H1 (cell line): ENCODE results near the gene CORT. TPM values are rescaled to one million over a fixed set of nuclear protein-coding genes. Genes with fewer than 3 reads are reported as not detected.

ENCODE experiments used
- CTCF ChIA-PET: fragments of 300-600 bp; sonication (Branson Sonifier 250); formaldehyde crosslinking; loops from one replicate; lab custom pipeline; 2021; ENCODE audit not compliant: partially characterized antibody; lab: Charles Lee
- POLR2A ChIA-PET: fragments of 300-600 bp; sonication (Branson Sonifier 250); formaldehyde crosslinking; loops from one replicate; lab custom pipeline; 2021; ENCODE audit warnings: inconsistent platforms; ENCODE audit not compliant: partially characterized antibody; lab: Charles Lee
- DNase-seq, 2 experiments: peaks; one replicate each; pipeline versions ENCODE4 v3.0.0 to v3.0.0-alpha.2; 2010 to 2022; ENCODE audit warnings: low spot score in 2 of 2, low read depth in 1 of 2, mixed read lengths in 1 of 2
- FAIRE-seq: peaks from 2 replicates; lab custom pipeline; 2011; peaks lifted over from hg19 to GRCh38; lab: Jason Lieb, UNC
- H2AFZ ChIP-seq: 2 replicates; pipeline ENCODE4 v1.8.1; 2012; ENCODE audit warnings: low read length, inconsistent platforms
- H2AK5ac ChIP-seq: 2 replicates; pipeline ENCODE4 v1.6.1; 2013; ENCODE audit warnings: low read depth, low read length
- H2BK120ac ChIP-seq: replicated peaks from 2 replicates; pipeline ENCODE3; 2013; ENCODE audit warnings: low read depth, low read length, inconsistent platforms
- H2BK12ac ChIP-seq: 2 replicates; pipeline ENCODE4 v1.6.1; 2013; ENCODE audit warnings: low read depth, low read length
- H2BK15ac ChIP-seq: 2 replicates; pipeline ENCODE4 v1.6.1; 2013; ENCODE audit warnings: low read length
- H2BK20ac ChIP-seq: 2 replicates; pipeline ENCODE4 v1.6.1; 2013; ENCODE audit warnings: low read length
- H2BK5ac ChIP-seq: 2 replicates; pipeline ENCODE4 v1.6.1; 2013; ENCODE audit warnings: low read depth, low read length
- H3K14ac ChIP-seq: 2 replicates; pipeline ENCODE4 v1.6.1; 2013; ENCODE audit warnings: inconsistent platforms; ENCODE audit not compliant: insufficient read length
- H3K18ac ChIP-seq: 2 replicates; pipeline ENCODE4 v1.6.1; 2013; ENCODE audit warnings: low read length; ENCODE audit errors: extremely low read depth
- H3K23ac ChIP-seq: 2 replicates; pipeline ENCODE4 v1.6.1; 2013; ENCODE audit warnings: inconsistent platforms; ENCODE audit not compliant: insufficient read length
- H3K23me2 ChIP-seq: 2 replicates; pipeline ENCODE4 v1.6.1; 2013; ENCODE audit warnings: low read depth, low read length
- H3K27ac ChIP-seq: 2 replicates; pipeline ENCODE4 v1.6.1; 2011; ENCODE audit warnings: low read depth, low read length, inconsistent platforms
- H3K27me3 ChIP-seq, 4 experiments: replicated peaks in 1 of 4; 1 replicate in 1 of 4; 2 replicates in 3 of 4; pipeline versions ENCODE4 v1.6.1 to v1.8.1; 2011 to 2013; ENCODE audit warnings: low read length in 3 of 4, mild to moderate bottlenecking in 3 of 4, inconsistent platforms in 2 of 4, mixed read lengths in 2 of 4, moderate library complexity in 1 of 4; ENCODE audit not compliant: control insufficient read depth in 3 of 4, insufficient read depth in 3 of 4; ENCODE audit errors: extremely low read depth in 1 of 4
- H3K36me3 ChIP-seq, 4 experiments: 2 replicates each; pipeline versions ENCODE4 v1.6.1 to v1.8.1; 2011 to 2013; ENCODE audit warnings: mild to moderate bottlenecking in 4 of 4, low read length in 3 of 4, moderate library complexity in 2 of 4, control low read depth in 1 of 4, inconsistent platforms in 1 of 4; ENCODE audit not compliant: insufficient read depth in 4 of 4, control insufficient read depth in 2 of 4
- H3K4ac ChIP-seq: replicated peaks from 2 replicates; pipeline ENCODE3; 2013; ENCODE audit warnings: low read length, low read depth, mixed read lengths, inconsistent platforms; ENCODE audit not compliant: insufficient read length
- H3K4me1 ChIP-seq, 4 experiments: replicated peaks in 1 of 4; 1 replicate in 1 of 4; 2 replicates in 3 of 4; pipeline versions ENCODE4 v1.6.1 to v1.8.1; 2011 to 2013; ENCODE audit warnings: low read length in 3 of 4, inconsistent platforms in 2 of 4, mixed read lengths in 1 of 4; ENCODE audit not compliant: insufficient read depth in 4 of 4, control insufficient read depth in 3 of 4
- H3K4me2 ChIP-seq, 2 experiments: 2 replicates each; pipeline versions ENCODE4 v1.6.1 to v1.8.1; 2011 to 2013; ENCODE audit warnings: low read depth in 2 of 2, low read length in 2 of 2, control low read depth in 1 of 2, inconsistent platforms in 1 of 2, mild to moderate bottlenecking in 1 of 2; ENCODE audit not compliant: insufficient read depth in 1 of 2
- H3K4me3 ChIP-seq, 4 experiments: fragments of 200-600, 300-600 bp in 1 of 4; sonication (generic), shearing (Covaris generic), sonication (Bioruptor Twin) in 1 of 4; 2 replicates each; pipeline versions ENCODE4 v1.5.1 to v1.8.1; 2011 to 2016; ENCODE audit warnings: low read length in 4 of 4, low read depth in 3 of 4, control low read depth in 2 of 4, inconsistent platforms in 2 of 4, mild to moderate bottlenecking in 2 of 4, mixed read lengths in 1 of 4, moderate library complexity in 1 of 4; ENCODE audit not compliant: insufficient read depth in 2 of 4; ENCODE audit errors: extremely low read depth in 1 of 4
- H3K56ac ChIP-seq: replicated peaks from 2 replicates; pipeline ENCODE3; 2013; ENCODE audit warnings: low read depth, mild to moderate bottlenecking, mixed read lengths, low read length, inconsistent platforms; ENCODE audit not compliant: insufficient read length
- H3K79me1 ChIP-seq: 2 replicates; pipeline ENCODE4 v1.6.1; 2013; ENCODE audit warnings: low read depth, low read length, control low read depth
- H3K79me2 ChIP-seq, 2 experiments: 2 replicates each; pipeline versions ENCODE4 v1.6.1 to v1.8.1; 2012 to 2013; ENCODE audit warnings: low read length in 2 of 2, mild to moderate bottlenecking in 2 of 2, inconsistent platforms in 1 of 2; ENCODE audit not compliant: insufficient read depth in 2 of 2, control insufficient read depth in 1 of 2
- H3K9ac ChIP-seq, 4 experiments: replicated peaks in 1 of 4; 1 replicate in 1 of 4; 2 replicates in 3 of 4; pipeline versions ENCODE4 v1.6.1 to v1.8.1; 2011 to 2013; ENCODE audit warnings: low read depth in 3 of 4, low read length in 3 of 4, control low read depth in 2 of 4, mild to moderate bottlenecking in 2 of 4, moderate library complexity in 2 of 4, inconsistent platforms in 1 of 4; ENCODE audit errors: extremely low read depth in 1 of 4
- H3K9me3 ChIP-seq, 2 experiments: 2 replicates each; pipeline versions ENCODE4 v1.6.1 to v1.8.1; 2012 to 2013; ENCODE audit warnings: mild to moderate bottlenecking in 2 of 2, moderate library complexity in 2 of 2, control low read depth in 1 of 2, inconsistent platforms in 1 of 2, low read depth in 1 of 2, low read length in 1 of 2, mixed read lengths in 1 of 2; ENCODE audit not compliant: insufficient read depth in 2 of 2
- H4K20me1 ChIP-seq, 2 experiments: replicated peaks in 1 of 2; 2 replicates each; pipeline versions ENCODE3 to v1.8.1; 2011 to 2013; ENCODE audit warnings: inconsistent platforms in 2 of 2, low read length in 2 of 2, mild to moderate bottlenecking in 1 of 2; ENCODE audit not compliant: insufficient read depth in 2 of 2, control insufficient read depth in 1 of 2
- H4K5ac ChIP-seq: 2 replicates; pipeline ENCODE4 v1.6.1; 2013; ENCODE audit warnings: low read length, low read depth, mixed read lengths, inconsistent platforms; ENCODE audit not compliant: insufficient read length
- H4K8ac ChIP-seq: 2 replicates; pipeline ENCODE4 v1.8.0; 2013; ENCODE audit warnings: mild to moderate bottlenecking, moderate library complexity, low read length, inconsistent platforms; ENCODE audit not compliant: insufficient read depth; ENCODE audit errors: extremely low read depth
- H4K91ac ChIP-seq: replicated peaks from 2 replicates; pipeline ENCODE3; 2013; ENCODE audit warnings: low read length, mixed read lengths, inconsistent platforms; ENCODE audit not compliant: insufficient read length
- ASH2L ChIP-seq: fragments of 200-600, 300-600 bp; sonication (generic); IDR thresholded peaks from one replicate; pipeline ENCODE4 v1.7.1; 2017; ENCODE audit warnings: low read length
- BRCA1 ChIP-seq: IDR thresholded peaks from 2 replicates; pipeline ENCODE4 v1.6.1; 2012; ENCODE audit warnings: low read depth, low read length, improper control_type of control experiment
- CBX5 ChIP-seq: fragments of 300-800, 300-1000 bp; sonication (generic); IDR thresholded peaks from 2 replicates; pipeline ENCODE4 v1.7.1; 2016; ENCODE audit warnings: antibody characterized with exemption, low read length, low read depth
- CEBPB ChIP-seq: IDR thresholded peaks from 2 replicates; pipeline ENCODE4 v1.6.1; 2012; ENCODE audit warnings: low read depth, low read length
- JUND ChIP-seq: IDR thresholded peaks from 2 replicates; pipeline ENCODE4 v1.6.1; 2011; ENCODE audit warnings: mild to moderate bottlenecking, improper control_type of control experiment, low read length
- KDM5A ChIP-seq: fragments of 200-600 bp; IDR thresholded peaks from 2 replicates; pipeline ENCODE4 v1.7.1; 2012; ENCODE audit warnings: mild to moderate bottlenecking, low read length, inconsistent platforms, mixed read lengths
- RAD21 ChIP-seq, 2 experiments: IDR thresholded peaks in 1 of 2; conservative IDR thresholded peaks in 1 of 2; 2 replicates each; pipeline ENCODE4 v1.6.1; 2011; ENCODE audit warnings: low read depth in 2 of 2, low read length in 2 of 2, improper control_type of control experiment in 1 of 2, inconsistent platforms in 1 of 2, mild to moderate bottlenecking in 1 of 2, moderate library complexity in 1 of 2
- RFX5 ChIP-seq: IDR thresholded peaks from 2 replicates; pipeline ENCODE4 v1.6.1; 2011; ENCODE audit warnings: low read depth, low read length, improper control_type of control experiment, borderline replicate concordance
- SAP30 ChIP-seq: fragments of 300-600 bp; sonication (generic); IDR thresholded peaks from 2 replicates; pipeline ENCODE4 v1.7.1; 2012; ENCODE audit warnings: low read length, moderate library complexity, mild to moderate bottlenecking, inconsistent platforms; ENCODE audit not compliant: insufficient read depth, insufficient replicate concordance
- SIN3A ChIP-seq, 2 experiments: IDR thresholded peaks in 1 of 2; conservative IDR thresholded peaks in 1 of 2; 2 replicates each; pipeline ENCODE4 v1.6.1; 2011 to 2012; ENCODE audit warnings: low read length in 2 of 2, improper control_type of control experiment in 1 of 2, low read depth in 1 of 2, mild to moderate bottlenecking in 1 of 2
- SIX5 ChIP-seq: IDR thresholded peaks from 2 replicates; pipeline ENCODE4 v1.6.1; 2011; ENCODE audit warnings: mild to moderate bottlenecking, low read depth, low read length
- SP4 ChIP-seq: IDR thresholded peaks from 2 replicates; pipeline ENCODE4 v1.6.1; 2012; ENCODE audit warnings: low read length, inconsistent platforms
- TAF1 ChIP-seq: IDR thresholded peaks from 2 replicates; pipeline ENCODE4 v1.6.1; 2011; ENCODE audit warnings: mild to moderate bottlenecking, low read depth, low read length
- WGBS, 2 experiments: shearing (Covaris generic) in 1 of 2; methylation state at CpG; one replicate each; pipeline versions ENCODE4 v1.1.6 to v1.1.7; 2013 to 2015; ENCODE audit warnings: low lambda C conversion rate in 2 of 2, mixed read lengths in 2 of 2, inconsistent platforms in 1 of 2, low coverage in 1 of 2, missing lambda C conversion rate in 1 of 2; ENCODE audit not compliant: insufficient replicate concordance in 2 of 2, insufficient coverage in 1 of 2, insufficient read length in 1 of 2; ENCODE audit errors: extremely low coverage in 1 of 2, missing lambda C conversion rate in 1 of 2; 5-methylcytosine and 5-hydroxymethylcytosine counted together
- polyA plus RNA-seq, 7 experiments: library from polyadenylated mRNA; depleted of rRNA in 3 of 7; stranded (reverse) in 5 of 7; unstranded in 2 of 7; fragments of >200 nt in 5 of 7; fragments of 200-250 nt in 2 of 7; gene quantifications; 1 replicate in 5 of 7; 2 replicates in 1 of 7; 4 replicates in 1 of 7; pipeline versions ENCODE4 v1.2.1 to v1.2.3, GENCODE V29; 2011 to 2013; ENCODE audit warnings: missing spikeins in 2 of 7, mixed read lengths in 2 of 7
- total RNA-seq: library from RNA; stranded (reverse); fragmentation: NEBNext Ultra II Directional; extraction: Animal tissue kit (Norgen Biotek cat#: 25700); gene quantifications from 2 replicates; pipeline ENCODE4 v1.2.1, GENCODE V29; 2021

Gene CORT
- total and polyA plus RNA-seq, 2 of the 8 experiments (the other 6 are each of a cell fraction or from before 2014, with no cell fraction given), result 0.15 to 0.30 TPM

GRCh38 chr1:10438677-10439163 lies 11.1 kb upstream of the CORT start:
- H3K27me3 ChIP-seq, result no peaks in the 10 kb centered on the region
- no peak for TF ChIP-seq TAF1
- TF ChIP-seq ASH2L, result no peak
- no peak for TF ChIP-seq RFX5
- no peak for TF ChIP-seq SIN3A (conservative IDR thresholded peaks at IDR 0.05 in 1 of 2, IDR thresholded peaks at IDR 0.05 in 1 of 2; ENCODE audit: low read depth in 1 of 2, low read length in 2 of 2)
- TF ChIP-seq RAD21 (IDR thresholded peaks at IDR 0.05 in 1 of 2, conservative IDR thresholded peaks at IDR 0.05 in 1 of 2; ENCODE audit: low read depth in 2 of 2, low read length in 2 of 2), result no peak
- no peak for TF ChIP-seq JUND
- no peak for TF ChIP-seq SIX5
- TF ChIP-seq SP4, result no peak
- TF ChIP-seq KDM5A, result no peak
- no peak for TF ChIP-seq SAP30
- no peak for TF ChIP-seq CBX5
- no peak for TF ChIP-seq CEBPB
- no peak for TF ChIP-seq BRCA1
- no peaks in the 10 kb centered on the region for H3K4me1 ChIP-seq
- H2BK12ac ChIP-seq, result no peak overlapping the region
- no peaks in the 10 kb centered on the region; the same call in 1 of the 2 replicates for H3K23me2 ChIP-seq
- no peak overlapping the region for H2BK5ac ChIP-seq
- ChIA-PET CTCF (interaction anchor here (0.6 to 3.2 kb wide), 4 partner anchors 8 to 1357 kb away, joined by 3 to 12 read pairs (median 4); partner anchors contain the start of gene CENPS), POLR2A (interaction anchor here (1.1 to 2.1 kb wide), 2 partner anchors 14 to 17 kb away, joined by 3 to 9 read pairs; no protein-coding TSS in a partner anchor)
- no peak for DNase-seq
- no peak overlapping the region for H3K27ac ChIP-seq
- no peak overlapping the region for H3K9ac ChIP-seq
- H4K8ac ChIP-seq, result no peak overlapping the region
- H2BK120ac ChIP-seq, result no peak overlapping the region
- H4K5ac ChIP-seq, result no peak overlapping the region
- no peaks in the 10 kb centered on the region; the same call in 1 of the 2 replicates for H3K79me1 ChIP-seq
- no peak overlapping the region for H2BK20ac ChIP-seq
- H3K36me3 ChIP-seq, result peaks cover 0 to 5% (median 0%) of the 10 kb centered on the region in 4 experiments; a peak in 1 of 8 replicates
- H4K20me1 ChIP-seq, result no peaks in the 10 kb centered on the region
- no peak overlapping the region for H3K56ac ChIP-seq
- no peak overlapping the region for H3K14ac ChIP-seq
- H3K9me3 ChIP-seq, result no peaks in the 10 kb centered on the region
- H3K18ac ChIP-seq, result no peak overlapping the region
- H4K91ac ChIP-seq, result no peak overlapping the region
- FAIRE-seq, result no peak
- no peak overlapping the region for H2BK15ac ChIP-seq
- H3K4me2 ChIP-seq, result no peak overlapping the region
- no peak overlapping the region for H3K4ac ChIP-seq
- H3K23ac ChIP-seq, result no peak overlapping the region
- 89% methylated on average over 7 of the region's 7 CpGs; no CpG with 5 or more reads in 1 of the 2 experiments for WGBS, 2 experiments
- H2AK5ac ChIP-seq, result no peak overlapping the region
- H3K79me2 ChIP-seq, result no peaks in the 10 kb centered on the region
- H2AFZ ChIP-seq, result no peak overlapping the region
- no peak overlapping the region for H3K4me3 ChIP-seq
